Measurements from ENCODE around the gene SYNE3.

DNA sequence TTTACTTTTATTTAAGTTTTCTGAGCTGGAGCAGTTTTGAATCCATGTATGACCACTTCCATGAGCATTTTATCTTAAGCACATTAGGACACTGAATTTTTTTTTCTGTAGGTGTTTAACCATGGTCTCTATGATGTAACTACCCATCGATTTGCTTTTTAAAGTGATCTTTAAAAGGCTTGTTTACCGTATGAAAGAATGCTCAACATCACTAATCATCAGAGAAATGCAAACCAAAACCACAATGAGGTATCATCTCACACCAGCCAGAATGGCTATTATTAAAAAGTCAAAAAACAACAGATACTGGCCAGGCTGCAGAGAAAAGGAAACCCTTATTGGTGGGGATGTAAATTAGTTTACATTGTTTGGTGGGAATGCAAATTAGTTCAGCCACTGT, 41.4 kb upstream of the SYNE3 start:
- TF ChIP-seq, protein P1, sequence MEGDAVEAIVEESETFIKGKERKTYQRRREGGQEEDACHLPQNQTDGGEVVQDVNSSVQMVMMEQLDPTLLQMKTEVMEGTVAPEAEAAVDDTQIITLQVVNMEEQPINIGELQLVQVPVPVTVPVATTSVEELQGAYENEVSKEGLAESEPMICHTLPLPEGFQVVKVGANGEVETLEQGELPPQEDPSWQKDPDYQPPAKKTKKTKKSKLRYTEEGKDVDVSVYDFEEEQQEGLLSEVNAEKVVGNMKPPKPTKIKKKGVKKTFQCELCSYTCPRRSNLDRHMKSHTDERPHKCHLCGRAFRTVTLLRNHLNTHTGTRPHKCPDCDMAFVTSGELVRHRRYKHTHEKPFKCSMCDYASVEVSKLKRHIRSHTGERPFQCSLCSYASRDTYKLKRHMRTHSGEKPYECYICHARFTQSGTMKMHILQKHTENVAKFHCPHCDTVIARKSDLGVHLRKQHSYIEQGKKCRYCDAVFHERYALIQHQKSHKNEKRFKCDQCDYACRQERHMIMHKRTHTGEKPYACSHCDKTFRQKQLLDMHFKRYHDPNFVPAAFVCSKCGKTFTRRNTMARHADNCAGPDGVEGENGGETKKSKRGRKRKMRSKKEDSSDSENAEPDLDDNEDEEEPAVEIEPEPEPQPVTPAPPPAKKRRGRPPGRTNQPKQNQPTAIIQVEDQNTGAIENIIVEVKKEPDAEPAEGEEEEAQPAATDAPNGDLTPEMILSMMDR (conservative IDR thresholded peaks at IDR 0.05; ENCODE audit: low read depth, low read length), result no peak
- TF ChIP-seq EZH2 (IDR thresholded peaks at IDR 0.05; ENCODE audit: low read length, unreplicated experiment), result no peak
